Thoracic aorta (tissue), 2 donors: Measurements from ENCODE around the gene ECHDC1. TPM values are rescaled to one million over a fixed set of nuclear protein-coding genes. Genes with fewer than 3 reads are reported as not detected.
"Not testable (repeated sequence)": the region's sequence is repeated elsewhere in the genome, so short reads cannot be mapped to it uniquely, and the experiment has no call there.

Experiments
- ATAC-seq: fragments of 150-250 bp; one replicate; pipeline ENCODE4 v1.8.0; 2017; ENCODE audit warnings: low read depth; ENCODE audit not compliant: insufficient number of reproducible peaks, low FRiP score
- DNase-seq: peaks from one replicate; pipeline ENCODE4 v3.0.0-alpha.2; 2020; ENCODE audit warnings: low spot score
- H3K27ac ChIP-seq, 2 donors: fragments of 200-600 bp; sonication (generic); 1 replicate in 1 of 2; 2 replicates in 1 of 2; pipeline ENCODE4 v1.5.1; 2016; ENCODE audit warnings: mild to moderate bottlenecking in 2 of 2, moderate library complexity in 2 of 2
- H3K27me3 ChIP-seq: fragments of 200-600 bp; sonication (generic); replicated peaks from 2 replicates; pipeline ENCODE4 v1.6.0; 2016; ENCODE audit warnings: mild to moderate bottlenecking; ENCODE audit not compliant: insufficient read depth
- H3K36me3 ChIP-seq: fragments of 200-600 bp; sonication (generic); one replicate; pipeline ENCODE4 v1.5.1; 2016
- H3K4me1 ChIP-seq, 2 donors: fragments of 200-600 bp; sonication (generic); 1 replicate in 1 of 2; 2 replicates in 1 of 2; pipeline versions ENCODE4 v1.5.1 to v1.6.0; 2016; ENCODE audit warnings: low read depth in 2 of 2, mild to moderate bottlenecking in 1 of 2; ENCODE audit not compliant: control insufficient read depth in 1 of 2
- H3K4me3 ChIP-seq: fragments of 200-600 bp; sonication (generic); 2 replicates; pipeline ENCODE4 v1.5.1; 2016; ENCODE audit warnings: mild to moderate bottlenecking
- H3K9me3 ChIP-seq: fragments of 200-600 bp; sonication (generic); 2 replicates; pipeline ENCODE4 v1.5.1; 2016
- CTCF ChIP-seq: fragments of 200-600 bp; sonication (generic); IDR thresholded peaks from one replicate; pipeline ENCODE4 v1.5.1; 2019; ENCODE audit warnings: antibody characterized with exemption
- total RNA-seq, 2 donors: library from RNA; depleted of rRNA; stranded (reverse); fragments of >200 nt; gene quantifications; one replicate each; pipeline versions ENCODE4 v1.1.0 to v1.2.3, GENCODE V29; 2016

The ECHDC1 gene
- total RNA-seq, 2 donors from 2014 or later, result 29.9 to 52.9 TPM

DNA sequence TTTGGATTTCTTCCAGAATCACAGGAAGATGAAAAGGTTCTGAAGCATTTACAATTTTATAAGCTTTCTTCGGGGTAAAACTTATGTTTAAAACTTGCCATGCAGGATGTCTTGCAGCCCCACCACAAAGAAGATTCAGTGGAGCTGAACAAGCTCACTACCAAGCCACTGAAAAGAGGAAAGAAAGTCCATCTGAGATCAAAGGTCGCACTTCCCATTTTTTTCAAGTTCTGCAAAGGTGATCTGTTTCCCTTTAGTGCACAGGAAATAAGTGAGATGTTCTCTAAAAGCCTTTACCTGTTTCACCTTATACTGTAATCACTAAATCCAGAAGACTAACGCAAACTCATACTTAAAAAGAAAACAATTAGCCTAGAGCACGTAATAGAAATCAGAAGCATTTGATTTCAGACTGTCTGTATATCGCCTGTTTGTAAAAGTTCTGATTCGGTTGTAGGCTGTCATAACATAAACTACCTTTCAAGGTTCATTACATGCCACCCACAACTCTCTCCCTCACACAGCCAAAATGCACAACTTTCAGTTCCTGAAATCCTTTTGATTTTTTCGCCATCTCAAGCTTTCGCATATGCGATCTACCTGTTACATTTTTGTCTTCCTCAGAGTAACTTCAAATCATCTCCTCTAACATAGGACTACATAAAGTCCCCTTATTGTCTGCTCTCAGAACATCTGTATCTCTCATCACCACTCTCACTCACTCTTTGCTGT, 1.8 kb downstream of the ECHDC1 start:
- no peak for DNase-seq
- no peaks in the 10 kb centered on the region for H3K9me3 ChIP-seq
- no peak overlapping the region for H3K27ac ChIP-seq
- H3K4me1 ChIP-seq, result peaks cover 21 to 37% of the 10 kb centered on the region in 2 donors
- TF ChIP-seq CTCF, result no peak
- no peak for ATAC-seq
- no peaks in the 10 kb centered on the region for H3K36me3 ChIP-seq
- H3K4me3 ChIP-seq, result peak overlapping the region; percentile 93
- H3K27me3 ChIP-seq, result no peaks in the 10 kb centered on the region

- no peak overlapping the region for H3K4me3 ChIP-seq
- H3K36me3 ChIP-seq, result no peaks in the 10 kb centered on the region
- DNase-seq, result no peak
- no peak overlapping the region for H3K27ac ChIP-seq
- ATAC-seq, result no peak
- peaks cover 21 to 37% of the 10 kb centered on the region in 2 donors for H3K4me1 ChIP-seq
- no peaks in the 10 kb centered on the region for H3K9me3 ChIP-seq
- TF ChIP-seq CTCF, result no peak
- no peaks in the 10 kb centered on the region for H3K27me3 ChIP-seq
Measured at GRCh38 chr6:127340171-127340570, 3.2 kb downstream of the ECHDC1 start.

DNA sequence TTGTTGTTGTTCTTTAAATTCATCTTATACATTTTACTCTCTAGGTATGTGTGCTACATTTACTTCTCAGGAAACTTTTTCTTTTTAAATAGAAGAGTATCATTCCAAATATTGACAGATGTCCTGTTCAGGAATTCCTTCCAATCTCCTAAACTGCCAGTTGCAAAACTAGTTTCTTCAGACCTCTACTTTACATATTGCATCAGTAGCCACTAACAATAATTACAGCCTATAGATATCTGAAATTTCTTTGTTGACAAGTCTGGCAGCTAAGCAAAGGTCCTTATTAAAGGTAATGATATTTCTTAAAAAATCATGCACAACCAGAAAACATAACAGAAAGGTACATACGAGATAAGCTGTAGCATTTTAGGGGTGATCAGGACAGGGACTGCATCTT, 4.5 kb downstream of the ECHDC1 start:
- Histone ChIP-seq H3K27ac (no peak overlapping the region), H3K36me3 (no peaks in the 10 kb centered on the region), H3K4me1 (peaks cover 21 to 32% of the 10 kb centered on the region in 2 donors), H3K4me3 (no peak overlapping the region), H3K27me3 (no peaks in the 10 kb centered on the region), H3K9me3 (no peaks in the 10 kb centered on the region)
- DNase-seq (no peak), ATAC-seq (no peak)
- TF ChIP-seq CTCF, result no peak

DNA sequence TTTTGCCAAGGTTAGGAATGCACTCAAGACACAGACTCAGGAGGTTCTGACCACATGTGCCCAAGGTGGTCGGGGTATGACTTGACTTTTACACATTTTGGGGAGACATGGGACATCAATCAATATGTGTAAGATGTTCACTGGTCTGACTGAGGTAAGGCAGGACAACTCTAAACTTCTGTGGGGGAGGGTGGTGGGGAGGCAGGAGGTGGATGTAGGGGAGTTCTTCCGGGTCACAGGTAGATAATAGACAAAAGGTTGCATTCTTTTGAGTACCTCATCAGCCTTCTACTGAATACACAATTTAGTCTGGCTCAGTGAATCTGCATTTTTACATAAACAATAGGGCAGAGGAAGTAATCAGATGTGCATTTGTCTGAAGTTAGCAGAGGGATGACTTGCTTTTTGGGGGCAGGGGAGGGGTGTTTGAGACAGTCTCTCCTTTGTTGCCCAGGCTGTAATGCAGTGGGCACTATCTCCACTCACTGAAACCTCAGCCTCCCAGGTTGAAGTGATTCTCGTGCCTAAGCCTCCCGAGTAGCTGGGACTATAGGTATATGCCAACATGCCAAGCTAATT, 10.9 kb downstream of the ECHDC1 start:
- no peaks in the 10 kb centered on the region for H3K4me1 ChIP-seq

DNA sequence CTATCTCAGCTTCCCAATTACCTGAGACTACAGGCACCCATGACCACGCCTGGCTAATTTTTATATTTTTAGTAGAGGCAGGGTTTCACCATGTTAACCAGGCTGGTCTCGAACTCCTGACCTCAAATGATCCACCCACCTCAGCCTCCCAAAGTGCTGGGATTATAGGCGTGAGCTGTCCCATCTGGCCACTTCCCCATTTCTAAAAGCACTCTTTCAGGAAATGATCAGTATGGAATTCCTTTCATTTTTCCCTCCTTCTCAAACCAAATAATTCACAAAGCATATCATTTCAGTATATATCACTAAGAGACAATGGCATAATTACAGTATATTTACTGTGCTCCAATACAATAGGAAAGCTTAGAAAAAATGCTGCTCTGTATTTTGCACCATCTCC, 12.2 kb downstream of the ECHDC1 start:
- DNase-seq, ATAC-seq, H3K4me1 ChIP-seq: not testable (repeated sequence)

More for the DNA sequence above, 10.9 kb downstream of the ECHDC1 start:
- Histone ChIP-seq H3K27me3 (no peaks in the 10 kb centered on the region), H3K4me3 (no peak overlapping the region), H3K9me3 (no peaks in the 10 kb centered on the region), H3K36me3 (no peaks in the 10 kb centered on the region), H3K27ac (no peak overlapping the region)
- ATAC-seq (no peak), DNase-seq (no peak)
- no peak for TF ChIP-seq CTCF

More for the DNA sequence above, 12.2 kb downstream of the ECHDC1 start:
- H3K4me3 ChIP-seq, H3K27me3 ChIP-seq, H3K36me3 ChIP-seq, H3K9me3 ChIP-seq, H3K27ac ChIP-seq: not testable (repeated sequence)
